Lower lobe of right lung (tissue), 2 donors: ENCODE results near the gene ATAD3B. TPM values are rescaled to one million over a fixed set of nuclear protein-coding genes. Genes with fewer than 3 reads are reported as not detected.

Experiments used
- ATAC-seq, 2 donors: fragments of 200-7000 bp; cut with Tn5 transposase; one replicate each; pipeline ENCODE4 v1.9.1; 2020 to 2022; ENCODE audit warnings: mild to moderate bottlenecking in 2 of 2, moderate library complexity in 2 of 2
- DNase-seq: peaks from one replicate; pipeline ENCODE4 v3.0.0-alpha.2; 2020
- H3K27ac ChIP-seq: fragments of 200-600 bp; one replicate; pipeline ENCODE4 v1.8.0; 2022
- H3K27me3 ChIP-seq: fragments of 200-600 bp; one replicate; pipeline ENCODE4 v1.8.0; 2022; ENCODE audit warnings: low read depth
- H3K36me3 ChIP-seq: fragments of 200-600 bp; one replicate; pipeline ENCODE4 v1.8.0; 2022; ENCODE audit warnings: mild to moderate bottlenecking
- H3K4me1 ChIP-seq: fragments of 200-600 bp; one replicate; pipeline ENCODE4 v1.8.0; 2022
- H3K4me3 ChIP-seq: fragments of 200-600 bp; one replicate; pipeline ENCODE4 v1.8.0; 2022; ENCODE audit warnings: mild to moderate bottlenecking
- H3K9me3 ChIP-seq: fragments of 200-600 bp; one replicate; pipeline ENCODE4 v1.8.0; 2022
- intact Hi-C: fragments of 100-400 bp; cut with DNase I; formaldehyde crosslinking; loops from one replicate; pipeline ENCODE4 v1.11.0; 2022
- total RNA-seq: library from RNA; stranded (reverse); fragmentation: NEBNext Ultra II Directional; extraction: Animal tissue kit (Norgen Biotek cat#: 25700); gene quantifications from one replicate; pipeline ENCODE4 v1.2.1, GENCODE V29; 2021
- TF ChIP-seq, protein P1 (sequence below): fragments of 200-600 bp; IDR thresholded peaks from one replicate; pipeline ENCODE4 v1.8.0; 2022; ENCODE audit warnings: antibody characterized with exemption, mild to moderate bottlenecking
- donor health status: DM: no; HTN: yes; CAD: no; lungs with severe emphysema.

ATAD3B gene
- total RNA-seq, 1 donor from 2014 or later = 19.0 TPM

DNA sequence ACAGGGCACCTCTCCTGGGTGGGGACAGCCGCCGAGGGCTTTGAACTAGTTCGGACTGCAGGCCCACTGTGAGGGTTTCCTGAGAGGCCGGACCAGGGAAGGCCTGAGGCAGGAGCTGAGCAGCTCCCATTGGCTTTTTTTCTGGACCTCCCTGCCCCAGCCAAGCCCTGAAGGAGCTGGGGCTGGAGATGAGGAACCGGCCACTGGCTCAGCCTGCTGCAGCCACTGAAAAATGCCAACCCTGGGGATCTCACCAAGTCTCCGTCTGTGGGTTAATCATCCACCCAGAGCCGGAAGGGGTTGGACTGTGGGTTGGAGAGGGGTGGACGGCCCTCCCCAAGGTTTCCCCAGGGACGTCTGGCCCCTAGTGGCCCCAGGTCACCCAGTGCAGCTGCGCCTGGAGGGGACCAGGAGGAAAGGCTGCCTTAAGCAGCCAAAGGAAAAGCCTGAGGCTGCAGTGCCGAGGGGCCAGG lies 33.6 kb upstream of the ATAD3B start:
- DNase-seq = peak; percentile 69
- peaks cover 16% of the 10 kb centered on the region for H3K27me3 ChIP-seq
- intact Hi-C loops = no loop called here
- H3K9me3 ChIP-seq = no peaks in the 10 kb centered on the region
- no peaks in the 10 kb centered on the region for H3K36me3 ChIP-seq
- peak in 1 of 2 donors; percentile 4 for ATAC-seq
- peak overlapping the region; percentile 8 for H3K4me3 ChIP-seq
- TF ChIP-seq, protein P1, sequence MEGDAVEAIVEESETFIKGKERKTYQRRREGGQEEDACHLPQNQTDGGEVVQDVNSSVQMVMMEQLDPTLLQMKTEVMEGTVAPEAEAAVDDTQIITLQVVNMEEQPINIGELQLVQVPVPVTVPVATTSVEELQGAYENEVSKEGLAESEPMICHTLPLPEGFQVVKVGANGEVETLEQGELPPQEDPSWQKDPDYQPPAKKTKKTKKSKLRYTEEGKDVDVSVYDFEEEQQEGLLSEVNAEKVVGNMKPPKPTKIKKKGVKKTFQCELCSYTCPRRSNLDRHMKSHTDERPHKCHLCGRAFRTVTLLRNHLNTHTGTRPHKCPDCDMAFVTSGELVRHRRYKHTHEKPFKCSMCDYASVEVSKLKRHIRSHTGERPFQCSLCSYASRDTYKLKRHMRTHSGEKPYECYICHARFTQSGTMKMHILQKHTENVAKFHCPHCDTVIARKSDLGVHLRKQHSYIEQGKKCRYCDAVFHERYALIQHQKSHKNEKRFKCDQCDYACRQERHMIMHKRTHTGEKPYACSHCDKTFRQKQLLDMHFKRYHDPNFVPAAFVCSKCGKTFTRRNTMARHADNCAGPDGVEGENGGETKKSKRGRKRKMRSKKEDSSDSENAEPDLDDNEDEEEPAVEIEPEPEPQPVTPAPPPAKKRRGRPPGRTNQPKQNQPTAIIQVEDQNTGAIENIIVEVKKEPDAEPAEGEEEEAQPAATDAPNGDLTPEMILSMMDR = no peak
- no peak overlapping the region for H3K27ac ChIP-seq
- peaks cover 75% of the 10 kb centered on the region for H3K4me1 ChIP-seq

DNA sequence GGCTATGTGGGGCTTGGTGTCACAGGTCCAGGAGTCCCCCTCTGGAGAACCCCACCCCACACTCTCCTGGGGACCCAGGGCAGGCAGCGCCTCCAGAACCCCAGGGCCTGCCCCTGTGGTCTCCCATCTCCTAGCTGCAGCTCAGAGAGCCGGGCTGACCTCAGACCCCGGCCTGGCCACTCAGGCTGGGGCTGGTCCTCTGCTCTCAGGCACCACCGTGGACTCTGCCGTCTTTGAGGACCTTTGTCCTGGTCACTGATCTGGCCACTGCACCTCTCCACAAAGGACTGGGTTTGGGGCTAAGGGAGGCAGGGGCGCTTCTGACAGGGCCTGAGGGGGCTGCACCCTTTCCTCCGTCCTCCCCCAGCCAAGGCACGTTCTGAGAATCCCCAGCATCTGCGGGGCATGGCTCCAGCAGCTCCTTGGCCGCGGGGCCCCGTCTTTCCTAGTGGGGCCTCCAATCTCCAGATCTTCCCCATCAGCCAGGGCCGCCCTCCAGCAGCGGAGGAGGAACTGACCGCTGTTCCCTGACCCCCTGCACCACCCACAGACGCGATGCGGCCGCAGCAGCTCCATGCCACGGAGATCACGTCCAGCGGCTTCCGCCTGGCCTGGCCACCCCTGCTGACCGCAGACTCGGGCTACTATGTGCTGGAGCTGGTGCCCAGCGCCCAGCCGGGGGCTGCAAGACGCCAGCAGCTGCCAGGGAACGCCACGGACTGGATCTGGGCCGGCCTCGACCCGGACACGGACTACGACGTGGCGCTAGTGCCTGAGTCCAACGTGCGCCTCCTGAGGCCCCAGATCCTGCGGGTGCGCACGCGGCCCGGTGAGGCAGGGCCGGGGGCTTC lies 32.8 kb upstream of the ATAD3B start:
- H3K4me3 ChIP-seq = no peak overlapping the region
- H3K9me3 ChIP-seq = no peaks in the 10 kb centered on the region
- ATAC-seq = no peak
- TF ChIP-seq, protein P1 = no peak
- no peak for DNase-seq
- intact Hi-C loops = no loop called here
- H3K27me3 ChIP-seq = peaks cover 16% of the 10 kb centered on the region
- no peak overlapping the region for H3K27ac ChIP-seq
- H3K36me3 ChIP-seq = no peaks in the 10 kb centered on the region
- H3K4me1 ChIP-seq = peaks cover 67% of the 10 kb centered on the region

DNA sequence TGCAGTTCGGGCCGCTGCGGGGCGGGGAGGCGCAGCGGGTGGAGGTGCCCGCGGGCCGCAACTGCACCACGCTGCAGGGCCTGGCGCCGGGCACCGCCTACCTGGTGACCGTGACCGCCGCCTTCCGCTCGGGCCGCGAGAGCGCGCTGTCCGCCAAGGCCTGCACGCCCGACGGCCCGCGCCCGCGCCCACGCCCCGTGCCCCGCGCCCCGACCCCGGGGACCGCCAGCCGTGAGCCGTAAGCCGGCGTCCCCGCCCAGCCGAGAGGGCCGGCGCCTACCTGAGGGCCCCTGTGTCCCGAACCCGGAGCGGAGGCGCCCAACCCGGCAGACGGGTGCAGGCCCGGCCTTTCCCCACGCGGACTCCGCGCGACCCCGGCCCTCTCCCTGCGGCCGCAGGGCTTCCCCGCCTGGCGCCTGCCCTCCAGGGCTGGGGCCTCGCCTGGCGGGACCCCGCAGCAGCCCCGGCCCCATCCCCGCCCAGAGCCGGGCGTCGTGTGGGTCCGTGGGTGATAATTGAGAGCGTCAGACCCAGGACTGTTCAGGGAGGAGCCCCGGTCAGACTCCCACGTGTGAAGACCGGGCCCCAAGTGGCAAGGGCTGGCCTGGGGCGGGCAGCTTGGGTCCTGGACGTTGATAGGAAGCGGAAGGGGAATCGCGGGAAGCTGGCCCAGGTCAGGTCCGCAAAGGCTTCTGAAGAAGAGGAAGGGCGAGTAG lies 31.9 kb upstream of the ATAD3B start:
- Histone ChIP-seq H3K9me3 (no peaks in the 10 kb centered on the region), H3K27me3 (peaks cover 10% of the 10 kb centered on the region), H3K4me1 (peaks cover 58% of the 10 kb centered on the region), H3K27ac (no peak overlapping the region), H3K36me3 (no peaks in the 10 kb centered on the region), H3K4me3 (no peak overlapping the region)
- intact Hi-C loops = no loop called here
- TF ChIP-seq, protein P1 = no peak
- DNase-seq (no peak), ATAC-seq (no peak)

DNA sequence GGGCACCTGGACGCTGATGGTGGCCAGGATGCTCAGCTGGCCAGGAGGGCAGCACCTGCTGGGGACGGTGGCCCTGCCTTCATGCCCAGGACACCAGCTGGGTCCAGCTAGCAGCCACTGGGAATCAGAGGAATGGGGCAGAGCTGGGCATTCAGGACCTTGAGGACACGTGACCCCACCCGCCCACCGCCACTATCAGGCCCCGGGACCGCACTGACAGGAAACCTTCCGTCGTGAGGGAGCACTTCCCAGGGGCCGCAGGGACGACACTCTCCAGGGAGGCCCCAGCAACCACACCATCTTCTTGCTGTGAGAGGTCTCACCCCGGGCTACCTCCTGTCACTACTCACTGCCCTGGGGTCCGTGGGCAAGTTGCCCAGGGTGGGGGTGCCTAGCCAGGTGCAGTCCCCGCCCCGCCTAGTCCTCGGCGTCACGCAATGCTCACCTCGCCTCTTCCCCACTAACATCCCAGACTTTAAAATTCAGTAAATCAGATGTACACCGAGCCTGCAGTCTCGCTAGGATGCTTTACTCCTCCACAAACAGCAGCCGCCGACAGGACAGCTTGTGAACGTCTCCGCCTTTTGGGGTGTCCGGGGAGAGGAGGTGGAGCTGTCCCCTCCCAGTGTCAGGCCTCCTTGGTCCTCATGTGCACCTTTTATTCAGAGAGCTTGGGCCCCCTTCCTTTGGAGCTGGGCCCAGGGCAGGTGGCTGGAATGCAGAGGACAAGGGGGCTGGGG lies 31.1 kb upstream of the ATAD3B start:
- ATAC-seq (no peak), DNase-seq (no peak)
- Histone ChIP-seq H3K9me3 (no peaks in the 10 kb centered on the region), H3K4me3 (no peak overlapping the region), H3K27ac (no peak overlapping the region), H3K27me3 (peaks cover 10% of the 10 kb centered on the region), H3K36me3 (no peaks in the 10 kb centered on the region), H3K4me1 (peaks cover 52% of the 10 kb centered on the region)
- intact Hi-C loops = no loop called here
- TF ChIP-seq, protein P1 = no peak
